Progenitor cell of endocrine pancreas (in vitro differentiated cells): Measurements from ENCODE around the gene TMTC4. TPM values are rescaled to one million over a fixed set of nuclear protein-coding genes. Genes with fewer than 3 reads are reported as not detected.

Source experiments
- DNase-seq: peaks from one replicate; pipeline ENCODE4 v3.0.0; 2021; ENCODE audit warnings: low spot score; ENCODE audit not compliant: unreplicated experiment
- H3K27ac Mint-ChIP-seq: 2 replicates; pipeline ENCODE4 v1.8.0; 2021; ENCODE audit warnings: mild to moderate bottlenecking, moderate library complexity, mixed read lengths
- H3K27me3 Mint-ChIP-seq: 2 replicates; pipeline ENCODE4 v1.8.0; 2021; ENCODE audit warnings: mixed read lengths
- H3K36me3 Mint-ChIP-seq: 2 replicates; pipeline ENCODE4 v1.8.0; 2022; ENCODE audit warnings: mixed read lengths; ENCODE audit not compliant: insufficient read depth
- H3K4me1 Mint-ChIP-seq: 2 replicates; pipeline ENCODE4 v1.8.0; 2021; ENCODE audit warnings: low read depth, mixed read lengths
- H3K4me3 Mint-ChIP-seq: 2 replicates; pipeline ENCODE4 v1.8.0; 2021; ENCODE audit warnings: low read depth, mild to moderate bottlenecking, moderate library complexity, mixed read lengths
- H3K9me3 Mint-ChIP-seq: 2 replicates; pipeline ENCODE4 v1.8.0; 2021; ENCODE audit warnings: low read depth, mixed read lengths
- total RNA-seq: library from RNA; stranded (reverse); gene quantifications from 2 replicates; pipeline ENCODE4 v1.2.1, GENCODE V29; 2021
- TF ChIP-seq, protein P1 (sequence below): fragments of 200-600 bp; sonication (generic); IDR thresholded peaks from one replicate; pipeline ENCODE4 v1.5.0; 2021; ENCODE audit warnings: antibody characterized with exemption, mild to moderate bottlenecking; ENCODE audit not compliant: unreplicated experiment

Gene TMTC4
- total RNA-seq, 1 donor from 2014 or later = 52.7 TPM

DNA sequence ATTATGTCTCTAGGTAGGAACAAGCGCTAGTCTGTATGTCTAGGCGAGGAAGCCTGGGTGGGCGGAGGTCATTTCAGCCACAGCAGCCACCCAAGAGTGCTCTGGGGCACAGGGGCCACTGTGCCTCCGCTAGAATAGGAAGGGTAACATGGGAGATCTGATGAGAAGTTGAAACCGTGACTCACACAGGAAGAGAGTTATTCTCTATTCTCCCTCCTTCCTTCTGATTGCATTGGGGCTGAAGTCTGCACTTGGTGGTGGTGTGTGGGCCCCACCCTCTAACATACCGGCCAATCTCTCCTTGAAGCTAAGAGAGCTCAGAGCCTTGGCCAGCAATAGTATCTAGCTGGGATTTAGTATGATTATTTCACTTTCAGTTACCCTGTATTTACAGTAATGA, 65.7 kb downstream of the TMTC4 start:
- Mint-ChIP-seq H3K36me3 (peaks cover 25% of the 10 kb centered on the region), H3K9me3 (no peaks in the 10 kb centered on the region), H3K4me3 (no peak overlapping the region), H3K27ac (no peak overlapping the region), H3K4me1 (peaks cover 5% of the 10 kb centered on the region), H3K27me3 (no peaks in the 10 kb centered on the region)
- TF ChIP-seq, protein P1, sequence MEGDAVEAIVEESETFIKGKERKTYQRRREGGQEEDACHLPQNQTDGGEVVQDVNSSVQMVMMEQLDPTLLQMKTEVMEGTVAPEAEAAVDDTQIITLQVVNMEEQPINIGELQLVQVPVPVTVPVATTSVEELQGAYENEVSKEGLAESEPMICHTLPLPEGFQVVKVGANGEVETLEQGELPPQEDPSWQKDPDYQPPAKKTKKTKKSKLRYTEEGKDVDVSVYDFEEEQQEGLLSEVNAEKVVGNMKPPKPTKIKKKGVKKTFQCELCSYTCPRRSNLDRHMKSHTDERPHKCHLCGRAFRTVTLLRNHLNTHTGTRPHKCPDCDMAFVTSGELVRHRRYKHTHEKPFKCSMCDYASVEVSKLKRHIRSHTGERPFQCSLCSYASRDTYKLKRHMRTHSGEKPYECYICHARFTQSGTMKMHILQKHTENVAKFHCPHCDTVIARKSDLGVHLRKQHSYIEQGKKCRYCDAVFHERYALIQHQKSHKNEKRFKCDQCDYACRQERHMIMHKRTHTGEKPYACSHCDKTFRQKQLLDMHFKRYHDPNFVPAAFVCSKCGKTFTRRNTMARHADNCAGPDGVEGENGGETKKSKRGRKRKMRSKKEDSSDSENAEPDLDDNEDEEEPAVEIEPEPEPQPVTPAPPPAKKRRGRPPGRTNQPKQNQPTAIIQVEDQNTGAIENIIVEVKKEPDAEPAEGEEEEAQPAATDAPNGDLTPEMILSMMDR = no peak
- DNase-seq = no peak

- Mint-ChIP-seq H3K4me3 (no peak overlapping the region), H3K4me1 (peaks cover 5% of the 10 kb centered on the region), H3K9me3 (no peaks in the 10 kb centered on the region), H3K36me3 (peaks cover 28% of the 10 kb centered on the region), H3K27me3 (no peaks in the 10 kb centered on the region), H3K27ac (peak overlapping the region; percentile 85)
- TF ChIP-seq, protein P1 = no peak
- no peak for DNase-seq
Observed at GRCh38 chr13:100608489-100608888, 66.1 kb downstream of the TMTC4 start.

DNA sequence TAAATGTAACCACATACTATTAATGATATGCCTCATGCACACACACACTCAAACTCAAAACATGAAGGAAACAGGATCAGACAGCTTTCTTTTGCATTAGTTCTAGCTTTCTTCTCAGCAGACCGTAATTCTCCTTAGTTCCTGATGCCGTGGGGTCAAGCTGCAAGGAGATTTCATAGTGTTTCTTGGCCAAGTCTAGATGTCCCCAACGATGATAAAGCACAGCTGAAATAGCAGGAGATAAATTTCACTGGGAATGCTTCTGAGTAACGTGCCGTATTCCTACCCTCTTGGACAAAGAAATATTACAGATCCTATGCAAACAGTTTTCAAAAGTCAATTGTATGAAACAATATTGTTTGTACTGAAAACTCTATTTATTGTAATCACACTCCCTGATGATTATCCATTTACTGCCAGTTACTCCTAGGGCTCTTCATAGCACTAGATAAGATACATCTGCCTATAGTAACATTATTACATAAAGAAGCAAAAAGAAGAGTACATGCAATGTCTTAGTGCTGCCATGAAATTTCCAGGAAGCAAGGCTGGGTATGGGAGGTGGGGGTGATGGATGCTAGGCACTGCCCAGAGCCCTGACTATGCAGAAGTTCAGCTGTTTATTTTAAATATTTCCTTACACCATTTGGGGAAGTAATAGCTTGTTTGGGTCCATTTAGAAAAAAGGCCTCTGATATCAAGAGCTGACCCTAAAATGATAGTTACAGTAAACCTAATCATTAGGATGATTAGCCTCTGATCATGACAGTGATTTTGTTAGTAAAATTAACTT, 69.5 kb downstream of the TMTC4 start:
- Mint-ChIP-seq H3K4me1 (no peaks in the 10 kb centered on the region), H3K4me3 (no peak overlapping the region), H3K27me3 (no peaks in the 10 kb centered on the region), H3K27ac (no peak overlapping the region), H3K36me3 (peaks cover 15% of the 10 kb centered on the region), H3K9me3 (no peaks in the 10 kb centered on the region)
- DNase-seq = no peak
- TF ChIP-seq, protein P1 = no peak

DNA sequence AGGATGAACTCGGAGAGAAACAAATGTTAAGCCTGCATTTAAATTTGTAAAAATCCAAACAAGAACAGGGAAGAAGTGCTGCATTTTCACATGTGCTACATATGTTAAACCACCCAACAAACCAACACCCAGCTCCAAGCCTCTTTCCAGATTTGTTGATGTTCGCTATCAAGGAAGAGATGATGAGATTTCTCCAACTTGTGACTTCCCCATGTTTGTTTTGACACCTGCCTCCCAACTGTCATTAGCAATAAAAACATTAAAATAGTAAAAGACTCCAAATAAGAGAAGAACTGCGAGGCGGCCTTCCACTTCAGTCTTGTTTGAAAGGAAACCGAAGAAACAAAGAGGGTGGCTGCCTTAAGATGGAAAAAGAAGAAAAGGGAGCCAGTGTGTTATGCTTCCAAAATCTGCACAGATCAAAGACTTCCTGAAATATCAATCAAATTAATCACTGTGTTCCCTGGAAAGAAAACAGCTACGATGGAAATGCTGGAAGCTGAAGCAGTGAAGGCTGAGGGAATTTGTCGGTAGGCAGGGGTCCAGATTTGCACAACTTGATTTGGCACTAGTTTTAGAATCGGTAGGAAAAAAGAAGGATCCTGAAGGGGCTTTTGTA, 72.0 kb downstream of the TMTC4 start:
- H3K4me1 Mint-ChIP-seq = no peaks in the 10 kb centered on the region
- H3K9me3 Mint-ChIP-seq = no peaks in the 10 kb centered on the region
- no peak overlapping the region for H3K4me3 Mint-ChIP-seq
- H3K36me3 Mint-ChIP-seq = peaks cover 11% of the 10 kb centered on the region
- no peaks in the 10 kb centered on the region for H3K27me3 Mint-ChIP-seq
- H3K27ac Mint-ChIP-seq = no peak overlapping the region
- TF ChIP-seq, protein P1 = no peak
- DNase-seq = no peak

- DNase-seq = no peak
- H3K4me3 Mint-ChIP-seq = no peak overlapping the region
- H3K36me3 Mint-ChIP-seq = peaks cover 11% of the 10 kb centered on the region
- no peaks in the 10 kb centered on the region for H3K27me3 Mint-ChIP-seq
- TF ChIP-seq, protein P1 = no peak
- H3K4me1 Mint-ChIP-seq = no peaks in the 10 kb centered on the region
- H3K27ac Mint-ChIP-seq = no peak overlapping the region
- no peaks in the 10 kb centered on the region for H3K9me3 Mint-ChIP-seq
Observed at GRCh38 chr13:100601716-100602115, 72.9 kb downstream of the TMTC4 start.
